HL-60 (cell line): ENCODE data around the gene UTF1.

Experiments used
- GABPA ChIP-seq: IDR thresholded peaks from 2 replicates; pipeline ENCODE4 v1.6.1; 2012; ENCODE audit warnings: low read depth
- POLR2AphosphoS5 ChIP-seq: IDR thresholded peaks from 2 replicates; pipeline ENCODE4 v1.6.1; 2012; ENCODE audit warnings: low read depth
- REST ChIP-seq: IDR thresholded peaks from 2 replicates; pipeline ENCODE4 v1.6.1; 2012; ENCODE audit warnings: low read depth; ENCODE audit not compliant: insufficient replicate concordance
- TF ChIP-seq, protein P1 (sequence below): IDR thresholded peaks from one replicate; pipeline ENCODE4 v1.5.1; 2011; ENCODE audit warnings: low read length, control low read depth, inconsistent platforms; ENCODE audit not compliant: insufficient read depth

DNA sequence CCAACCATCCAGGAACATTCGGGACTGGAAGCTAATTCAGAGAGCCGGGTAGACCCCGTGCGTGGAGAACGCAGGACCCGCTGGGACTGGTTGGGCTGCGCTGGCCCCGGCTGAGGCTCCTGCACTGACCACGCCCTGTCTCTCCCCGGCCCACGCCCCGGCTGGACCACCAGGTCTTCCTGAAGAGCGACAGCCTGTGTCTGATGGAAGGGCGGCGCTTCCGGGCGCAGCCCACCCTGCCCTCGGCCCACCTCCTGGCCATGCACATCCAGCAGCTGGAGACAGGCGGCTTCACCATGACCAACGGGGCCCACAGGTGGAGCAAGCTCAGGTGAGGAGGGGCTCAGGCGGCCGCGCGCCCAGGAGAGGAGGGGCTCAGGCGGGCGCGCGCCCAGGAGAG lies 10.2 kb upstream of the UTF1 start:
- TF ChIP-seq, protein P1, sequence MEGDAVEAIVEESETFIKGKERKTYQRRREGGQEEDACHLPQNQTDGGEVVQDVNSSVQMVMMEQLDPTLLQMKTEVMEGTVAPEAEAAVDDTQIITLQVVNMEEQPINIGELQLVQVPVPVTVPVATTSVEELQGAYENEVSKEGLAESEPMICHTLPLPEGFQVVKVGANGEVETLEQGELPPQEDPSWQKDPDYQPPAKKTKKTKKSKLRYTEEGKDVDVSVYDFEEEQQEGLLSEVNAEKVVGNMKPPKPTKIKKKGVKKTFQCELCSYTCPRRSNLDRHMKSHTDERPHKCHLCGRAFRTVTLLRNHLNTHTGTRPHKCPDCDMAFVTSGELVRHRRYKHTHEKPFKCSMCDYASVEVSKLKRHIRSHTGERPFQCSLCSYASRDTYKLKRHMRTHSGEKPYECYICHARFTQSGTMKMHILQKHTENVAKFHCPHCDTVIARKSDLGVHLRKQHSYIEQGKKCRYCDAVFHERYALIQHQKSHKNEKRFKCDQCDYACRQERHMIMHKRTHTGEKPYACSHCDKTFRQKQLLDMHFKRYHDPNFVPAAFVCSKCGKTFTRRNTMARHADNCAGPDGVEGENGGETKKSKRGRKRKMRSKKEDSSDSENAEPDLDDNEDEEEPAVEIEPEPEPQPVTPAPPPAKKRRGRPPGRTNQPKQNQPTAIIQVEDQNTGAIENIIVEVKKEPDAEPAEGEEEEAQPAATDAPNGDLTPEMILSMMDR, result no peak
- TF ChIP-seq POLR2AphosphoS5 (no peak), REST (no peak), GABPA (no peak)
